Mononuclear cell (primary cell): ENCODE results near the gene SERPINA9. TPM values are rescaled to one million over a fixed set of nuclear protein-coding genes. Genes with fewer than 3 reads are reported as not detected.
"Not testable (repeated sequence)": the region's sequence is repeated elsewhere in the genome, so short reads cannot be mapped to it uniquely, and the experiment has no call there.

Experiments
- H3K27me3 ChIP-seq: 2 replicates; pipeline ENCODE4 v1.6.0; 2011; ENCODE audit warnings: low read length, control low read depth; ENCODE audit not compliant: insufficient read depth
- H3K4me1 ChIP-seq: 2 replicates; pipeline ENCODE4 v1.5.1; 2011; ENCODE audit warnings: mild to moderate bottlenecking, low read length, control low read depth; ENCODE audit not compliant: insufficient read depth
- H3K4me3 ChIP-seq: 2 replicates; pipeline ENCODE4 v1.5.1; 2011; ENCODE audit warnings: mild to moderate bottlenecking, low read length, moderate library complexity
- H3K9me3 ChIP-seq: 2 replicates; pipeline ENCODE4 v1.5.1; 2011; ENCODE audit warnings: low read depth, mild to moderate bottlenecking, control low read depth, low read length
- total RNA-seq: library from RNA; depleted of rRNA; stranded (reverse); fragments of >200 nt; gene quantifications from one replicate; pipeline ENCODE4 v1.2.3, GENCODE V29; 2012

The SERPINA9 gene
- total RNA-seq, 1 donor = not detected

- Histone ChIP-seq H3K27me3 (no peaks in the 10 kb centered on the region), H3K4me1 (no peaks in the 10 kb centered on the region), H3K4me3 (no peak overlapping the region), H3K9me3 (no peaks in the 10 kb centered on the region)
Observed at GRCh38 chr14:94441130-94441529, 34.9 kb downstream of the SERPINA9 start.

GRCh38 chr14:94439453-94440057 is 36.4 kb downstream of the SERPINA9 start:
- peaks cover 5% of the 10 kb centered on the region for H3K27me3 ChIP-seq
- H3K9me3 ChIP-seq = no peaks in the 10 kb centered on the region
- H3K4me1 ChIP-seq = no peaks in the 10 kb centered on the region
- no peak overlapping the region for H3K4me3 ChIP-seq

- Histone ChIP-seq H3K4me3 (no peak overlapping the region), H3K9me3 (no peaks in the 10 kb centered on the region), H3K4me1 (peaks cover 1% of the 10 kb centered on the region), H3K27me3 (peaks cover 7% of the 10 kb centered on the region)
Observed at GRCh38 chr14:94428610-94429009, 47.4 kb downstream of the SERPINA9 start.

- peaks cover 10% of the 10 kb centered on the region for H3K27me3 ChIP-seq
Observed at GRCh38 chr14:94427016-94427613, 48.9 kb downstream of the SERPINA9 start.

GRCh38 chr14:94426526-94426925 is 49.5 kb downstream of the SERPINA9 start:
- H3K4me3 ChIP-seq = no peak overlapping the region
- H3K9me3 ChIP-seq = no peaks in the 10 kb centered on the region
- H3K4me1 ChIP-seq = peaks cover 5% of the 10 kb centered on the region
- peaks cover 10% of the 10 kb centered on the region for H3K27me3 ChIP-seq

More at GRCh38 chr14:94427016-94427613, 48.9 kb downstream of the SERPINA9 start:
- Histone ChIP-seq H3K4me1 (peaks cover 5% of the 10 kb centered on the region), H3K4me3 (no peak overlapping the region), H3K9me3 (no peaks in the 10 kb centered on the region)

- H3K9me3 ChIP-seq = no peaks in the 10 kb centered on the region
- no peak overlapping the region for H3K4me3 ChIP-seq
- peaks cover 16% of the 10 kb centered on the region for H3K27me3 ChIP-seq
- H3K4me1 ChIP-seq = peaks cover 5% of the 10 kb centered on the region
Observed at GRCh38 chr14:94424371-94424770, 51.6 kb downstream of the SERPINA9 start.

DNA sequence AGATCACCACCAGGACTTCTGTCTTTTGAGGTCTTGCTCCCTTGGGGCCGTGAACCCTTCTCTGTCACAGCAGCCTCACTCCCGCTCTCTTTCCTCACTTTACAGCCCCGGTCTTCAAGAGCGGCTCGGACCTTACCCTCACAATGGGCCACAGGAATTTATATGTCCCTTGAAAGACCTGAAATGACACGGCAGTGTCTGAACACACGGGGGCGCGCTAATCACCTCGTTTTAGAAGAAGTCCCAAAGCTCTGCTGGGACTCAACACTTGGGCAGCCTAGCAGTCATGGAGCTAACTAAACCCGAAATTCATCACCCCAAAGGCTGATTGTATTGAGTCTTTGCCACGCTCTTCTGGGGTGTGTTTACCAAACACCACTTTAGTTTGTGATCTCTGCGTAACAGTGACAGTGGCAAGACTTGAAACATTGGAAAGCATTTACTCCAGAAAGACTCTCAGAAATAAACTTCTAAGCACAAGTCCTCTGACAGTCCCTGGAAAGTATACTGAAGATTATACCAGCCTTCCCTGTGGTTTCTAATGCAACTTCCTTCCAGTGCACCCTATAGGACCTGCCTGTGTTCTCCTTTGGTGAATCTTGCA is 52.4 kb downstream of the SERPINA9 start:
- Histone ChIP-seq H3K27me3 (peaks cover 16% of the 10 kb centered on the region), H3K4me1 (peaks cover 5% of the 10 kb centered on the region), H3K9me3 (no peaks in the 10 kb centered on the region), H3K4me3 (no peak overlapping the region)

DNA sequence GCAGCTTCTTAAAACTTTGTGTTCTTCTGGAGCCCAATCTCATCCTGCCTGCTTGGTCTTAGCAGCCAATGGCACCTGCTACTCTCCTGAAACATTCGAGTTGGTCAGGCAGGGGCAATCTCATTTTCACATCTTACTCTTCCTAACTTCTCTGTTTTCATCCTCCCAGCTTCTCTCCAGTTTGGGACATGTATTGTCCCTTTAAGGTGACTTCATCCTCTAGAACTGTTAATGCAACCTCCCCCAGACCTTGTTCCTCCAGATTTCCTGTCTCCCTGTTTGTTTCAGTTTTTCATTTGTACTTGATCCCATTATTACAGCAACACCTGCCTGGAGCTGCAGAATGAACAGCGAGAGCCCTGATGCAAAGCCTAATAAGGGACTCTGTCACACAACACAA is 54.7 kb downstream of the SERPINA9 start:
- Histone ChIP-seq H3K4me1 (peaks cover 5% of the 10 kb centered on the region), H3K9me3 (no peaks in the 10 kb centered on the region), H3K27me3 (peaks cover 12% of the 10 kb centered on the region), H3K4me3 (no peak overlapping the region)

GRCh38 chr14:94417497-94418205 is 58.3 kb downstream of the SERPINA9 start:
- H3K9me3 ChIP-seq, H3K4me1 ChIP-seq, H3K4me3 ChIP-seq, H3K27me3 ChIP-seq: not testable (repeated sequence)

Other genes starting within 250 kb of the SERPINA9 start
- not detected for gene SERPINA10, start 182.9 kb downstream of the SERPINA9 start, total RNA-seq
- not detected for gene SERPINA6, start 152.9 kb downstream of the SERPINA9 start, total RNA-seq
- 0.21 TPM for gene SERPINA2, start 109.5 kb downstream of the SERPINA9 start, total RNA-seq
- gene SERPINA1, start 87.6 kb downstream of the SERPINA9 start, total RNA-seq = 453 TPM
- gene SERPINA11, start 23.4 kb downstream of the SERPINA9 start, total RNA-seq = not detected
- gene SERPINA12, start 33.3 kb upstream of the SERPINA9 start, total RNA-seq = not detected
- gene SERPINA4, start 85.2 kb upstream of the SERPINA9 start, total RNA-seq = 0.10 TPM
- gene SERPINA5, start 105.2 kb upstream of the SERPINA9 start, total RNA-seq = not detected
- not detected for gene SERPINA3, start 136.2 kb upstream of the SERPINA9 start, total RNA-seq